Middle frontal gyrus (tissue), 1 donor: ENCODE measurements around the gene MRPS11.
"Not testable (repeated sequence)": the region's sequence is repeated elsewhere in the genome, so short reads cannot be mapped to it uniquely, and the experiment has no call there.

Source experiments
- DNase-seq: peaks from one replicate; pipeline ENCODE4 v3.0.0-alpha.2; 2015; ENCODE audit warnings: low spot score; ENCODE audit errors: extremely low spot score

Gene MRPS11

GRCh38 chr15:88467073-88467934, at the start of gene MRPS11, which contains the start of gene MRPL46:
Gene MRPS11, plus strand, starts transcription at chr15:88467708. Its CDS starts 10 bp downstream, at chr15:88467718.
Gene MRPL46, minus strand, starts transcription at chr15:88467388. Its CDS starts 11 bp downstream, at chr15:88467377.
- peak; percentile 86 for DNase-seq

DNA sequence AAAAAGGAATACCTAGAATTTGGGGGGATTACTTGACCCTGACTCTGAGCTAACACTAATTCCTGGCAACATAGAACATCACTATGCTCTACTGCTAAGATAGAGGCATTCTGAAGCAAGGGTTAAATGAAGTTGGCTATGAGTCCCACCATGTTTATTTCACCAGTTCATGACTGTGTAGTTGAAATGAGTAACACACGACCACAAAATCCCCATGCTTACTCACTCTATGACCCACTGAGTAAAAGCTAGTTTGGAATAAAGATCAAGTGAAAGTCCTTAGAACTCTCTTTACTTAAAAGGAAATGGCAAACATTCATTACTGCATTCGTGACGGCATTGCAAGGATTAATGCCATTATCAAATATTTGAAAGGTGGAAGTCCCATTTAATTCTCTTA, 47.7 kb upstream of the MRPS11 start:
- DNase-seq: no peak

DNA sequence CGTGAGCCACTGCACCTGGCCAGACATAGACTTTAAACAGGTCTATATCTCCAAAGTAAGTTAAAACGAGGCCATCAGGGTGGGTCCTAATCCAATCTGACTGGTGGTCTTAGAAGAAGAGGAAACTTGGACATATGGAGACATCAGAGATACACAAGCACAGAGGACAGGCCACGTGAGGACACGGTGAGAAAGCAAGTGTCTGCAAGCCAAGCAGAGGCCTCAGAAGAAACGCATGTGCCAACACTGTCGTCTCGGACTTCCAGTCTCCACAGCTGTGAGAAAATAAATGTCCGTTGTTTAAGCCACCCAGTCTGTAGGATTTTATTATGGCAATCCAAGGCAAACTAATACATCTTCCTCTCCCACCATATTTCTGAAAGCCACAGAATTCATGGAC, 44.2 kb upstream of the MRPS11 start:
- DNase-seq: no peak

GRCh38 chr15:88426304-88426703, 41.2 kb upstream of the MRPS11 start:
- no peak for DNase-seq

DNA sequence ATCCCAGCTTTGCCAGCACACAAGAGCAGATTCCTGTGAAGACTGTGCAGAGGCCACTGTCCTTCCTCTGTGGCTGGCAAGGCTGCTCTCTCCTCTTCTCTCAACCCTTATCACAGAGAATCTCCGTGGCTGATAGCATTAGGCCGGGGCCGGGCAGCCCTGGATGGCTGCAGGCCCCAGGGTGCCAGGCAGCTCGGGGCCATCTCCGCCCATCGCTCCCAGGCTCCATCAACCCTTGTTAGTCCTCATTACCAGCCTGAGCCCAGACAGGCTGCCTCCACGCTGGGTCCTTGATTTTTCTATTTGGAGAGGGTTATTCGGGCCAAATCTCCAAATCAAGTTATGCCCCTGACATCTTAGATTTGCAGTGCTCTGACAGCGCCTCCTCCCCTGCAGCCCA, 39.5 kb upstream of the MRPS11 start:
- DNase-seq: no peak

GRCh38 chr15:88428805-88429605, 38.5 kb upstream of the MRPS11 start:
- no peak for DNase-seq

GRCh38 chr15:88430051-88430450, 37.5 kb upstream of the MRPS11 start:
- no peak for DNase-seq

DNA sequence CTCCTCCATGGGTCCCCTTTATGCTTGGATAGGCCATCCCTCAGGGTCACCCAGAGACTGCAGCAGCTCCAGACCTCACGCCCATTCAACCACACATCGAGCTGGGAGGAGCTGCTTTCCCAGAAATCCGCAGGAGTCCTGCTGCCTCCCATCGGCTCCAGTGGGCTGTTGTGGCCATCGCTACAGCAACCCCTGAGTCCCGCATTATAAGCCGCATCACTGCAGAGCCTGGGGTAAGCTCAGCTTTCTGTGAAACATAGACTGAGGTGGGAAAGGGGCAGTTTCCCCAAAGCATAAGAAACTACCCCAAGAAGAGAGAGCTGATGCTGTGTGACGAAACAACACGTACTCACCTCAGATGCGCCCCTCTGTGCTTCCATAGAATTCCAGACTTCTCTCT, 36.1 kb upstream of the MRPS11 start:
- no peak for DNase-seq

- no peak for DNase-seq
Measured at GRCh38 chr15:88433046-88433685, 34.3 kb upstream of the MRPS11 start.

- DNase-seq: not testable (repeated sequence)
Measured at GRCh38 chr15:88434106-88434505, 33.4 kb upstream of the MRPS11 start.

- no peak for DNase-seq
Measured at GRCh38 chr15:88438181-88438580, 29.3 kb upstream of the MRPS11 start.

GRCh38 chr15:88440021-88440420, 27.5 kb upstream of the MRPS11 start:
- no peak for DNase-seq

DNA sequence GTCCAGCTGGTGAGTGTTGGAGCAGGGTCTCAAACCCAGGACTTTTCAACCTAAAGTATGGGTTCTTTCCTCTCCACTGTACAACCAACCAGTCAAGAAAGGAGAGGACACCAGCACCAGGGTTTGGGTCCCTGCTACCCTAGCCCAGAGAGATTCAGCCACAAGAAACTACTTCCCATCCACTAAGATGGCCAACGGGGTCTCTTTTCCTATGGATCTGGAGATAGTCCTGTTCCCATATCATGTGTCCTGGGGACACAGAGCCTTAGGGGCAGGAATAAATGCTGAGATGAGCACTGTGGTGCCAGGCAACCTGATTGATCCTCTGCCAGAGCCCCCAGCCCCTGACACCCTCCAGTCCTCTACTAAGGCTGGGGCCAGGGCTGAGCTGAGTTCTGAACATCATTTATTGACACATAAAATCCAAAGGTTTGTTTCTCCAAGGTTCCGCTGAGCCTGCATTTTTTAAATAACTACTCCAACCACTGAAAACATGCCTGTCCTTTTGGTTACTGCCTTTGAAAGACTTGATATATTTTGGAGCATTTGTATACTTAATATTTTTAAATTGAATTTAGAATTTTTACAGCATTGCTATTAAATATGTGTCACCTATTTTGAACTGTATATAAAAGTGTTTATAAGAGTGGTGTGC, 26.3 kb upstream of the MRPS11 start:
- DNase-seq: no peak

DNA sequence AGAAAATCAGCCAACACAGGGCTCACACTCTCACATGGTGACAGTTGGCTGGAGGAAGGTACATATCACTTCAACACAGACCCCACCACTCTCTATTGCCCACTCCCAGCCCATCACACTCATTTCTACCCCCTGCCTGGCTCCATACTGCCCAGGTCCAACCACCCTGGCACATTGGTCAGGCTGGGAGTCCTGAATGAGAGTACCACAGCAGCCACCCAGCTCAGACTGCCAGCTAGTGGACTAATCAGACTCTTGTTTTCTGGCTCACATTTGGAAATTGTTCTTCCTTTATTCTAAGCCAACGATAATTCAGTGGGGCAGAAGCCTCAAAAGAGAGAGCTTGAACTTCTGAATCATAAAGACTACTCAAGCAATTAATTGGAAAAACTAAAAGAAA, 20.3 kb upstream of the MRPS11 start:
- no peak for DNase-seq

DNA sequence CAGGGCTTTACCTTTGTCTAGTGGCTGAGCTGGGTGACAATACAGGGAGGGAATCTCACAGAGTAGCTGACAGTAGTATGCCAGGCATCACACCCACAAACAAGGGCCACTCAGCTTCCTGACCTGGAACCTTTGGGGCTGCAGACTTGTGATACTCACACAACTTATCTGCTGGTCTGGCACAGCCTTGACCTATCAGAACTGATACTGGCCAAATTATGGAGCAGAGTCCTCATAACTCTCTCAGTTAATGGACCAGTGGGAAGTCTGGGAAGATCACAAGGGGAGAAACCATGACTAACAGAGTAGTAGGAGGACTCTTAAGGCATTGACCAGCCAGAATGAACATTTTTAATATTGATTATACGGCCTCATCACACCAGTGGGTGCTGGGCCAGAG, 19.8 kb upstream of the MRPS11 start:
- no peak for DNase-seq

DNA sequence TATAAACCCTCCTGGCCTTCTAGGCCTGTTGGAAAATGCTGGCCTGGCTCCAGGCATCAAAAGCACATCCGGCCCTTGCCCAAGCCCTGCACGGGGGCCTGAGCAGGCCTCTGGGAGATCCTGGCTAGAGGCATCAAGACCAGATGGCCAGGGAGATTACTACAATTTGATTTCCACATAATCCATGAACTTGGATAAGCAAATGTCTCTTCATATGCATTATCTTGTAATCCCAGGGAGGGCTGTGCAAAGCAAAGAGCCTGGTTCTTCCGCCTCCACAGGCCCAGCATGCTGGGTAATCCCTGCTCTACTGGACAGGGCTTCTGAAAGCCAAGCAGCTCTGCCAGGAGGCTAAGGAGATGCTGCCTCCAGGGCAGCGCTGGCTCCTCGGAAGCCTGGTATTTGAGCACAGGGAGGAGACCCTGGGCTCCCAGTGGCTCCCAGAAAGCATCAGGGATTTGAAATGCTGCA, 18.5 kb upstream of the MRPS11 start:
- DNase-seq: no peak

GRCh38 chr15:88449581-88449980, 17.9 kb upstream of the MRPS11 start:
- no peak for DNase-seq

- peak; percentile 42 for DNase-seq
Measured at GRCh38 chr15:88450125-88450798, 17.2 kb upstream of the MRPS11 start.

DNA sequence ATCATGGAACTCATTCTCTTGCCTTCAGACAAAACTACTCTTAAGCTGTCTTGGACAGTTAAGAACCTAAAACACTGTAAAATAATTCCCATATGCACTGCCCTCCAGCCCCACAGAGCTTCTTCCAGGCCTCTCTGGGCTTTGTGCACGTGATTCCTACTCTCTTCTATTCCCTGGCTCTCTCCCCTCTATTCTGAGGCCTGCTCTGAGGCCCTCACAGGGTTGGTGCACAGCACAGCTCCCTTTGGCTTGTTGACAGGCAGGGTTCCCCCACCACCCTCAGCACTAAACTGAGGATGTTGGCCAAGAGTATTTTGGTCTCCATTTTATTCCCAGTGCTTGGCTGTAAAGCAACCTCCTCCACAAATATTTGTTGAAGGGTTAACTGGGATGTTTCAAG, 13.9 kb upstream of the MRPS11 start:
- DNase-seq: no peak

DNA sequence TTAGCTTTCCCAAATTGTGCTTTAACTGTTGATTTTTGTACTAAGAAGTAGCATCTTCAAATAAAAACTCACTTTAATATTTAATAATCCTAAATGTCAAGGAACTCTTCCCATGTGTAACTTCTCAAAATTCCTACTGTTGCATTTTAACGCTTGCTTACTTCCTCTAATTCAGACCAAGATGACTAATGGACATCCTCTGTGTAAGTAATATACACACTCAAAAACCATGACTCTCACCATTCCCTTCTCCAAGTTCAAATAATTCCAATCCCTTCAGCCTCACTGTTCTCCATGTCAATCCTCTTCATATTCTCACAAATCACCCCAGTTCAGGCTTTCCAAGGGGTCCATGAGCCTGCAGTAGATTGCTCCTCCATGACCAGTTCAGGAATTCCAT, 13.3 kb upstream of the MRPS11 start:
- DNase-seq: no peak
